HepG2 (cell line): ENCODE results near the gene ARG1. TPM values are rescaled to one million over a fixed set of nuclear protein-coding genes. Genes with fewer than 3 reads are reported as not detected.
A peak's percentile ranks its signal among the peaks of the same experiment; 100 is the strongest.

Experiments
- GPN1 ChIP-seq: sonication (generic); formaldehyde crosslinking; IDR thresholded peaks from 2 replicates; pipeline ENCODE4 v1.5.1; 2020; ENCODE audit warnings: missing genetic modification reagents, borderline replicate concordance
- HHEX ChIP-seq: IDR thresholded peaks from 2 replicates; pipeline ENCODE4 v1.6.1; 2016; ENCODE audit warnings: control low read depth
- IRF2 ChIP-seq: IDR thresholded peaks from 2 replicates; pipeline ENCODE4 v1.6.1; 2018; ENCODE audit warnings: missing genetic modification reagents, missing compliant biosample characterization
- KLF15 ChIP-seq: sonication (generic); formaldehyde crosslinking; IDR thresholded peaks from 2 replicates; pipeline ENCODE4 v1.8.1; 2023; ENCODE audit warnings: borderline replicate concordance, mild to moderate bottlenecking, inconsistent platforms, missing genetic modification reagents, mixed read lengths
- NFE2L1 ChIP-seq: sonication (generic); formaldehyde crosslinking; IDR thresholded peaks from 2 replicates; pipeline ENCODE4 v1.4.0; 2020; ENCODE audit warnings: missing genetic modification reagents, mild to moderate bottlenecking, borderline replicate concordance
- PPARG ChIP-seq: conservative IDR thresholded peaks from 2 replicates; pipeline ENCODE4 v1.6.1; 2016; ENCODE audit warnings: missing biosample characterization, missing genetic modification reagents
- RFXAP ChIP-seq: sonication (generic); formaldehyde crosslinking; IDR thresholded peaks from 2 replicates; pipeline ENCODE4 v1.4.0; 2020; ENCODE audit warnings: missing genetic modification reagents, borderline replicate concordance
- TCF7 ChIP-seq: sonication (generic); IDR thresholded peaks from 2 replicates; pipeline ENCODE4 v1.6.1; 2016; ENCODE audit warnings: antibody characterized with exemption, low read depth
- ZBTB25 ChIP-seq: IDR thresholded peaks from 2 replicates; pipeline ENCODE4 v1.6.1; 2018; ENCODE audit warnings: missing genetic modification reagents
- ZC3H13 ChIP-seq: sonication (generic); formaldehyde crosslinking; IDR thresholded peaks from 2 replicates; pipeline ENCODE4 v1.8.1; 2023; ENCODE audit warnings: mild to moderate bottlenecking, missing genetic modification reagents, moderate library complexity
- ZNF136 ChIP-seq: sonication (generic); formaldehyde crosslinking; IDR thresholded peaks from 2 replicates; pipeline ENCODE4 v1.8.1; 2022; ENCODE audit warnings: low read depth, mild to moderate bottlenecking, moderate library complexity, missing genetic modification reagents
- ZNF407 ChIP-seq: sonication (generic); formaldehyde crosslinking; IDR thresholded peaks from one replicate; pipeline ENCODE4 v1.5.1; 2020; ENCODE audit warnings: mild to moderate bottlenecking, missing genetic modification reagents; ENCODE audit errors: not compliant biosample characterization
- ZNF616 ChIP-seq: sonication (generic); formaldehyde crosslinking; IDR thresholded peaks from 2 replicates; pipeline ENCODE4 v1.5.0; 2020; ENCODE audit warnings: low read depth, mild to moderate bottlenecking, missing genetic modification reagents
- ZNF782 ChIP-seq: sonication (generic); formaldehyde crosslinking; IDR thresholded peaks from 2 replicates; pipeline ENCODE4 v1.4.0; 2020; ENCODE audit warnings: missing genetic modification reagents, mild to moderate bottlenecking, borderline replicate concordance
- polyA plus RNA-seq, 8 experiments: library from polyadenylated mRNA; depleted of rRNA in 3 of 8; stranded (reverse) in 7 of 8; unstranded in 1 of 8; fragments of >200 nt; fragmentation: Illumina TruSeq in 4 of 8; extraction: Trizol in 4 of 8; gene quantifications; 2 replicates each; pipeline versions ENCODE4 v1.2.1 to v1.2.3, GENCODE V29; 2011 to 2016; ENCODE audit warnings: low read depth in 4 of 8, missing spikeins in 1 of 8, mixed read lengths in 1 of 8; ENCODE audit not compliant: insufficient read depth in 1 of 8
- total RNA-seq, 5 experiments: library from RNA; depleted of rRNA; stranded (reverse); fragments of >200 nt; fragmentation: Illumina TruSeq; extraction: Trizol; gene quantifications; 2 replicates each; pipeline ENCODE4 v1.2.3, GENCODE V29; 2016; ENCODE audit warnings: low read depth in 1 of 5
- TF ChIP-seq, protein P1 (sequence below): IDR thresholded peaks from 2 replicates; pipeline ENCODE4 v1.4.0; 2020; ENCODE audit warnings: mild to moderate bottlenecking, missing genetic modification reagents
- TF ChIP-seq, protein P2 (sequence below): sonication (generic); formaldehyde crosslinking; IDR thresholded peaks from 2 replicates; pipeline ENCODE4 v1.5.0; 2020; ENCODE audit warnings: missing genetic modification reagents

Gene ARG1
- total and polyA plus RNA-seq, 2 of the 13 experiments (the other 11 are each of a cell fraction or from before 2014, with no cell fraction given), result 2.2 to 11.2 TPM

GRCh38 chr6:131574133-131574532 is 1.1 kb downstream of the ARG1 start (continued):
- TF ChIP-seq, protein P1, sequence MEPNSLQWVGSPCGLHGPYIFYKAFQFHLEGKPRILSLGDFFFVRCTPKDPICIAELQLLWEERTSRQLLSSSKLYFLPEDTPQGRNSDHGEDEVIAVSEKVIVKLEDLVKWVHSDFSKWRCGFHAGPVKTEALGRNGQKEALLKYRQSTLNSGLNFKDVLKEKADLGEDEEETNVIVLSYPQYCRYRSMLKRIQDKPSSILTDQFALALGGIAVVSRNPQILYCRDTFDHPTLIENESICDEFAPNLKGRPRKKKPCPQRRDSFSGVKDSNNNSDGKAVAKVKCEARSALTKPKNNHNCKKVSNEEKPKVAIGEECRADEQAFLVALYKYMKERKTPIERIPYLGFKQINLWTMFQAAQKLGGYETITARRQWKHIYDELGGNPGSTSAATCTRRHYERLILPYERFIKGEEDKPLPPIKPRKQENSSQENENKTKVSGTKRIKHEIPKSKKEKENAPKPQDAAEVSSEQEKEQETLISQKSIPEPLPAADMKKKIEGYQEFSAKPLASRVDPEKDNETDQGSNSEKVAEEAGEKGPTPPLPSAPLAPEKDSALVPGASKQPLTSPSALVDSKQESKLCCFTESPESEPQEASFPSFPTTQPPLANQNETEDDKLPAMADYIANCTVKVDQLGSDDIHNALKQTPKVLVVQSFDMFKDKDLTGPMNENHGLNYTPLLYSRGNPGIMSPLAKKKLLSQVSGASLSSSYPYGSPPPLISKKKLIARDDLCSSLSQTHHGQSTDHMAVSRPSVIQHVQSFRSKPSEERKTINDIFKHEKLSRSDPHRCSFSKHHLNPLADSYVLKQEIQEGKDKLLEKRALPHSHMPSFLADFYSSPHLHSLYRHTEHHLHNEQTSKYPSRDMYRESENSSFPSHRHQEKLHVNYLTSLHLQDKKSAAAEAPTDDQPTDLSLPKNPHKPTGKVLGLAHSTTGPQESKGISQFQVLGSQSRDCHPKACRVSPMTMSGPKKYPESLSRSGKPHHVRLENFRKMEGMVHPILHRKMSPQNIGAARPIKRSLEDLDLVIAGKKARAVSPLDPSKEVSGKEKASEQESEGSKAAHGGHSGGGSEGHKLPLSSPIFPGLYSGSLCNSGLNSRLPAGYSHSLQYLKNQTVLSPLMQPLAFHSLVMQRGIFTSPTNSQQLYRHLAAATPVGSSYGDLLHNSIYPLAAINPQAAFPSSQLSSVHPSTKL (CRISPR knock-in tag), result peak; percentile 89
- TF ChIP-seq ZNF136 (0 out of 2 replicates have a peak, but pooled peaks have one; percentile 60), NFE2L1 (CRISPR knock-in tag) (no peak), ZC3H13 (CRISPR knock-in tag) (no peak), KLF15 (CRISPR knock-in tag) (no peak), ZNF616 (CRISPR knock-in tag) (no peak), RFXAP (peak; percentile 59; the same call in 1 of the 2 replicates), IRF2 (0 out of 2 replicates have a peak, but pooled peaks have one; percentile 47), TCF7 (peak; percentile 64), ZNF407 (CRISPR knock-in tag) (no peak), ZBTB25 (CRISPR knock-in tag) (0 out of 2 replicates have a peak, but pooled peaks have one; percentile 56), GPN1 (CRISPR knock-in tag) (no peak), PPARG (CRISPR knock-in tag) (peak; percentile 74), HHEX (CRISPR knock-in tag) (peak; percentile 75; the same call in 1 of the 2 replicates), ZNF782 (CRISPR knock-in tag) (no peak)
- TF ChIP-seq, protein P2, sequence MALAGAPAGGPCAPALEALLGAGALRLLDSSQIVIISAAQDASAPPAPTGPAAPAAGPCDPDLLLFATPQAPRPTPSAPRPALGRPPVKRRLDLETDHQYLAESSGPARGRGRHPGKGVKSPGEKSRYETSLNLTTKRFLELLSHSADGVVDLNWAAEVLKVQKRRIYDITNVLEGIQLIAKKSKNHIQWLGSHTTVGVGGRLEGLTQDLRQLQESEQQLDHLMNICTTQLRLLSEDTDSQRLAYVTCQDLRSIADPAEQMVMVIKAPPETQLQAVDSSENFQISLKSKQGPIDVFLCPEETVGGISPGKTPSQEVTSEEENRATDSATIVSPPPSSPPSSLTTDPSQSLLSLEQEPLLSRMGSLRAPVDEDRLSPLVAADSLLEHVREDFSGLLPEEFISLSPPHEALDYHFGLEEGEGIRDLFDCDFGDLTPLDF, result no peak
